GM12878 (cell line): Measurements from ENCODE around the gene NKAIN2. TPM values are rescaled to one million over a fixed set of nuclear protein-coding genes. Genes with fewer than 3 reads are reported as not detected.

Experiments used
- ATAC-seq: fragments of 200-7000 bp; cut with Tn5 transposase; 3 replicates; pipeline ENCODE4 v1.9.1; 2020; ENCODE audit warnings: mild to moderate bottlenecking, moderate library complexity
- BruUV-seq: library from RNA; stranded (reverse); fragments of 400-500 nt; replicated peaks from 2 replicates; lab custom pipeline; 2021; lab: Mats Ljungman, UMichigan
- CTCF ChIA-PET: fragments of 300-600 bp; sonication (Branson Sonifier 250); formaldehyde crosslinking; extraction: SDS; loops from one replicate; lab custom pipeline; 2021; ENCODE audit warnings: inconsistent platforms; lab: Yijun Ruan, JAX
- POLR2A ChIA-PET: fragments of 350-600 bp; formaldehyde crosslinking; extraction: SDS; loops from one replicate; lab custom pipeline; 2021; ENCODE audit warnings: inconsistent platforms; lab: Charles Lee
- RAD21 ChIA-PET: fragments of 300-600 bp; sonication (Branson Sonifier 250); formaldehyde crosslinking; loops from one replicate; lab custom pipeline; 2023; ENCODE audit warnings: antibody characterized with exemption; ENCODE audit not compliant: unreplicated experiment; lab: Charles Lee
- SMC1A ChIA-PET: fragments of 300-600 bp; sonication (Branson Sonifier 250); formaldehyde crosslinking; loops from one replicate; lab custom pipeline; 2023; ENCODE audit not compliant: unreplicated experiment, uncharacterized antibody; lab: Charles Lee
- DNase-seq: peaks from one replicate; pipeline ENCODE4 v3.0.0-alpha.2; 2011; ENCODE audit warnings: low read depth, low spot score
- FAIRE-seq: peaks from 3 replicates; lab custom pipeline; 2011; peaks lifted over from hg19 to GRCh38; lab: Jason Lieb, UNC
- H2AFZ ChIP-seq: 2 replicates; pipeline ENCODE4 v1.6.0; 2011; ENCODE audit warnings: low read depth, low read length, control low read depth; ENCODE audit not compliant: control insufficient read depth
- H3K27ac ChIP-seq: 2 replicates; pipeline ENCODE4 v1.5.1; 2011; ENCODE audit warnings: control low read depth; ENCODE audit not compliant: control insufficient read depth, insufficient read depth
- H3K27me3 ChIP-seq, 2 experiments: replicated peaks in 1 of 2; 2 replicates each; pipeline versions ENCODE4 v1.6.0 to v1.6.1; 2011; ENCODE audit warnings: low read length in 1 of 2; ENCODE audit not compliant: control insufficient read depth in 2 of 2, insufficient read depth in 2 of 2
- H3K36me3 ChIP-seq, 2 experiments: 2 replicates each; pipeline ENCODE4 v1.5.1; 2011; ENCODE audit warnings: low read length in 1 of 2; ENCODE audit not compliant: control insufficient read depth in 2 of 2, insufficient read depth in 2 of 2
- H3K4me1 ChIP-seq: 2 replicates; pipeline ENCODE4 v1.6.1; 2011; ENCODE audit warnings: mild to moderate bottlenecking, low read length, moderate library complexity, mixed read lengths; ENCODE audit not compliant: control insufficient read depth, insufficient read depth
- H3K4me2 ChIP-seq: 2 replicates; pipeline ENCODE4 v1.6.0; 2011; ENCODE audit warnings: control low read depth; ENCODE audit not compliant: control insufficient read depth, insufficient read depth
- H3K4me3 ChIP-seq: fragments of 200-600 bp; sonication (generic); 2 replicates; pipeline ENCODE4 v1.5.1; 2016
- H3K79me2 ChIP-seq: 2 replicates; pipeline ENCODE4 v1.6.0; 2011; ENCODE audit warnings: low read length; ENCODE audit not compliant: control insufficient read depth, insufficient read depth
- H3K9ac ChIP-seq: 2 replicates; pipeline ENCODE4 v1.8.0; 2011; ENCODE audit warnings: low read length, control low read depth, mixed read lengths; ENCODE audit not compliant: control insufficient read depth, insufficient read depth
- H3K9me3 ChIP-seq: replicated peaks from 3 replicates; pipeline ENCODE4 v1.5.1; 2011; ENCODE audit warnings: mild to moderate bottlenecking, low read length; ENCODE audit not compliant: control insufficient read depth, insufficient read depth
- H4K20me1 ChIP-seq: 2 replicates; pipeline ENCODE4 v1.6.0; 2011; ENCODE audit not compliant: control insufficient read depth, insufficient read depth
- BACH1 ChIP-seq: fragments of 450-650 bp; IDR thresholded peaks from 2 replicates; pipeline ENCODE4 v1.6.1; 2017; ENCODE audit warnings: mild to moderate bottlenecking, borderline replicate concordance
- BRCA1 ChIP-seq: IDR thresholded peaks from 2 replicates; pipeline ENCODE4 v1.6.1; 2011; ENCODE audit warnings: low read depth, low read length, improper control_type of control experiment
- NFXL1 ChIP-seq: fragments of 450-650 bp; IDR thresholded peaks from 2 replicates; pipeline ENCODE4 v1.6.1; 2017; ENCODE audit warnings: antibody characterized with exemption, mild to moderate bottlenecking, borderline replicate concordance
- PAX5 ChIP-seq: IDR thresholded peaks from 2 replicates; pipeline ENCODE4 v1.6.1; 2011; ENCODE audit warnings: low read depth, low read length, borderline replicate concordance
- RUNX3 ChIP-seq: IDR thresholded peaks from 2 replicates; pipeline ENCODE4 v1.6.1; 2012; ENCODE audit warnings: low read length, inconsistent platforms
- SMC3 ChIP-seq: IDR thresholded peaks from 2 replicates; pipeline ENCODE4 v1.6.1; 2011; ENCODE audit warnings: low read length, improper control_type of control experiment, borderline replicate concordance
- ZNF207 ChIP-seq: fragments of 450-650 bp; IDR thresholded peaks from 2 replicates; pipeline ENCODE4 v1.6.1; 2014; ENCODE audit warnings: antibody characterized with exemption, mild to moderate bottlenecking, borderline replicate concordance
- WGBS: methylation state at CpG from one replicate; pipeline ENCODE4 v1.1.6; 2016; ENCODE audit warnings: low lambda C conversion rate; ENCODE audit not compliant: insufficient replicate concordance, insufficient coverage; ENCODE audit errors: missing lambda C conversion rate; 5-methylcytosine and 5-hydroxymethylcytosine counted together
- in situ Hi-C: fragments of 300-500 bp; cut with MboI; formaldehyde crosslinking; loops from 9 replicates; pipeline ENCODE4 v1.14.3; 2018; ENCODE audit warnings: mixed read lengths
- intact Hi-C: fragments of 100-400 bp; cut with micrococcal nuclease; formaldehyde crosslinking; loops from one replicate; pipeline ENCODE4 v1.14.2; 2022; ENCODE audit not compliant: unreplicated experiment
- polyA plus RNA-seq, 11 experiments: library from polyadenylated mRNA; depleted of rRNA in 4 of 11; unstranded in 6 of 11; stranded (reverse) in 5 of 11; fragments of >200 nt; fragmentation: Nextera tagmentation in 4 of 11; fragmentation: Illumina TruSeq in 1 of 11; extraction: Ambion mirVana in 4 of 11; extraction: Trizol in 1 of 11; gene quantifications; 1 replicate in 1 of 11; 2 replicates in 10 of 11; pipeline versions ENCODE4 v1.2.1 to v1.2.3, GENCODE V29; 2011 to 2016; ENCODE audit warnings: inconsistent platforms in 2 of 11, missing spikeins in 2 of 11, low read depth in 1 of 11
- total RNA-seq, 4 experiments: library from RNA; depleted of rRNA in 3 of 4; stranded (reverse); fragments of >200 nt in 3 of 4; fragmentation: Illumina TruSeq in 1 of 4; extraction: Trizol in 1 of 4; gene quantifications; 2 replicates each; pipeline versions ENCODE4 v1.2.1 to v1.2.3, GENCODE V29; 2013 to 2021
- TF ChIP-seq, protein P1 (sequence below), 3 experiments: IDR thresholded peaks in 2 of 3; conservative IDR thresholded peaks in 1 of 3; 2 replicates each; pipeline ENCODE4 v1.5.1; 2011; ENCODE audit warnings: low read depth in 3 of 3, low read length in 3 of 3, mild to moderate bottlenecking in 3 of 3, control low read depth in 2 of 3, moderate library complexity in 2 of 3, inconsistent platforms in 1 of 3, mixed read lengths in 1 of 3; ENCODE audit not compliant: control insufficient read depth in 2 of 3, insufficient read depth in 1 of 3; ENCODE audit errors: extremely low read depth in 1 of 3
- TF ChIP-seq, protein P2 (sequence below): fragments of 450-650 bp; IDR thresholded peaks from 2 replicates; pipeline ENCODE4 v1.6.1; 2017; ENCODE audit warnings: borderline replicate concordance

NKAIN2 gene
- total and polyA plus RNA-seq, 10 of the 15 experiments (the other 5 are each of a cell fraction or from before 2014, with no cell fraction given), result not detected

DNA sequence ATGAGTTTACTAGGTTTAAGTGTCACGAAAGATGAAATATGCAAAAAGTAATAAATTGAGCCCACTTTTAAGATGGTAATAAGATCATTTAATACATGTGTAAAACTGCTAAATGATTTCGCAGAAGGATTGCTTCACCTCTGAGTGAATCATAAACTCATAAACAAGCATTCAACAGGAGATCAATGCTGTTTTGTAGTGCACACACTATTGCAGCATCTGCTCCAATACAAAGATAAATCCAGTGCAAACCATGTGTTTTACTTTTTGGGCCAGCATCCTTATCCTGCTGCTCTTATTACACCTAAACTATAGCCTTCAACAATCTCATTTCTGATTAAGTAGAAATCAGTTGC lies 400.1 kb downstream of the NKAIN2 start:
- intact Hi-C loops, result no loop called here
- ChIA-PET SMC1A (no interaction called here), POLR2A (no interaction called here), RAD21 (no interaction called here), CTCF (no interaction called here)
- Histone ChIP-seq H3K9me3 (no peaks in the 10 kb centered on the region), H3K4me1 (no peaks in the 10 kb centered on the region), H3K4me3 (no peak overlapping the region), H3K79me2 (no peaks in the 10 kb centered on the region), H3K36me3 (no peaks in the 10 kb centered on the region), H3K9ac (no peak overlapping the region), H3K4me2 (no peak overlapping the region), H4K20me1 (no peaks in the 10 kb centered on the region), H2AFZ (no peak overlapping the region), H3K27me3 (no peaks in the 10 kb centered on the region), H3K27ac (no peak overlapping the region)
- ATAC-seq (no peak), FAIRE-seq (no peak), DNase-seq (no peak)
- in situ Hi-C loops, result no loop called here
- TF ChIP-seq SMC3, result no peak
- TF ChIP-seq BACH1, result no peak
- TF ChIP-seq NFXL1, result no peak
- TF ChIP-seq PAX5, result no peak
- TF ChIP-seq, protein P1, sequence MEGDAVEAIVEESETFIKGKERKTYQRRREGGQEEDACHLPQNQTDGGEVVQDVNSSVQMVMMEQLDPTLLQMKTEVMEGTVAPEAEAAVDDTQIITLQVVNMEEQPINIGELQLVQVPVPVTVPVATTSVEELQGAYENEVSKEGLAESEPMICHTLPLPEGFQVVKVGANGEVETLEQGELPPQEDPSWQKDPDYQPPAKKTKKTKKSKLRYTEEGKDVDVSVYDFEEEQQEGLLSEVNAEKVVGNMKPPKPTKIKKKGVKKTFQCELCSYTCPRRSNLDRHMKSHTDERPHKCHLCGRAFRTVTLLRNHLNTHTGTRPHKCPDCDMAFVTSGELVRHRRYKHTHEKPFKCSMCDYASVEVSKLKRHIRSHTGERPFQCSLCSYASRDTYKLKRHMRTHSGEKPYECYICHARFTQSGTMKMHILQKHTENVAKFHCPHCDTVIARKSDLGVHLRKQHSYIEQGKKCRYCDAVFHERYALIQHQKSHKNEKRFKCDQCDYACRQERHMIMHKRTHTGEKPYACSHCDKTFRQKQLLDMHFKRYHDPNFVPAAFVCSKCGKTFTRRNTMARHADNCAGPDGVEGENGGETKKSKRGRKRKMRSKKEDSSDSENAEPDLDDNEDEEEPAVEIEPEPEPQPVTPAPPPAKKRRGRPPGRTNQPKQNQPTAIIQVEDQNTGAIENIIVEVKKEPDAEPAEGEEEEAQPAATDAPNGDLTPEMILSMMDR (IDR thresholded peaks at IDR 0.05 in 2 of 3, conservative IDR thresholded peaks at IDR 0.05 in 1 of 3; ENCODE audit: control insufficient read depth in 2 of 3, extremely low read depth in 1 of 3, insufficient read depth in 1 of 3, low read depth in 3 of 3, low read length in 3 of 3), result no peak
- no peak for TF ChIP-seq ZNF207
- TF ChIP-seq, protein P2, sequence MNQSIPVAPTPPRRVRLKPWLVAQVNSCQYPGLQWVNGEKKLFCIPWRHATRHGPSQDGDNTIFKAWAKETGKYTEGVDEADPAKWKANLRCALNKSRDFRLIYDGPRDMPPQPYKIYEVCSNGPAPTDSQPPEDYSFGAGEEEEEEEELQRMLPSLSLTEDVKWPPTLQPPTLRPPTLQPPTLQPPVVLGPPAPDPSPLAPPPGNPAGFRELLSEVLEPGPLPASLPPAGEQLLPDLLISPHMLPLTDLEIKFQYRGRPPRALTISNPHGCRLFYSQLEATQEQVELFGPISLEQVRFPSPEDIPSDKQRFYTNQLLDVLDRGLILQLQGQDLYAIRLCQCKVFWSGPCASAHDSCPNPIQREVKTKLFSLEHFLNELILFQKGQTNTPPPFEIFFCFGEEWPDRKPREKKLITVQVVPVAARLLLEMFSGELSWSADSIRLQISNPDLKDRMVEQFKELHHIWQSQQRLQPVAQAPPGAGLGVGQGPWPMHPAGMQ, result no peak
- no peak for TF ChIP-seq RUNX3
- no peak for TF ChIP-seq BRCA1
- BruUV-seq, result no TSS peak
- 20% methylated on average over 2 of the region's 2 CpGs for WGBS
